PC-9 (cell line): Measurements from ENCODE around the gene ACCS. TPM values are rescaled to one million over a fixed set of nuclear protein-coding genes. Genes with fewer than 3 reads are reported as not detected.

ENCODE experiments used
- BruUV-seq: library from RNA; stranded (reverse); fragments of 400-500 nt; replicated peaks from 2 replicates; lab custom pipeline; 2021; lab: Mats Ljungman, UMichigan
- CTCF ChIA-PET: fragments of 300-600 bp; sonication (Branson Sonifier 250); formaldehyde crosslinking; loops from one replicate; lab custom pipeline; 2022; ENCODE audit warnings: antibody characterized with exemption; lab: Charles Lee
- POLR2A ChIA-PET: fragments of 300-600 bp; sonication (Branson Sonifier 250); formaldehyde crosslinking; loops from one replicate; lab custom pipeline; 2022; ENCODE audit warnings: antibody characterized with exemption; ENCODE audit not compliant: unreplicated experiment; lab: Charles Lee
- DNase-seq, 2 experiments: peaks; one replicate each; pipeline versions ENCODE4 v3.0.0 to v3.0.0-alpha.2; 2015 to 2022; ENCODE audit warnings: mixed read lengths in 1 of 2
- H2AFZ ChIP-seq: fragments of 200-600 bp; sonication (generic); 2 replicates; pipeline ENCODE4 v1.8.1; 2017; ENCODE audit warnings: antibody characterized with exemption
- H3F3A ChIP-seq: fragments of 200-600 bp; sonication (generic); 2 replicates; pipeline ENCODE4 v1.8.1; 2017; ENCODE audit warnings: antibody characterized with exemption, mild to moderate bottlenecking, low read depth; ENCODE audit not compliant: insufficient read depth
- H3K27ac ChIP-seq: fragments of 200-600 bp; sonication (generic); 2 replicates; pipeline ENCODE4 v1.6.1; 2016; ENCODE audit warnings: mixed run types
- H3K27me3 ChIP-seq: fragments of 200-600 bp; sonication (generic); 2 replicates; pipeline ENCODE4 v1.6.1; 2016; ENCODE audit warnings: low read depth, mixed run types; ENCODE audit not compliant: insufficient read depth
- H3K36me3 ChIP-seq: fragments of 200-600 bp; sonication (generic); 2 replicates; pipeline ENCODE4 v1.6.1; 2016; ENCODE audit warnings: low read depth, mixed run types
- H3K4me1 ChIP-seq: fragments of 200-600 bp; sonication (generic); replicated peaks from 2 replicates; pipeline ENCODE4 v1.6.1; 2016; ENCODE audit warnings: mixed run types; ENCODE audit not compliant: insufficient read depth
- H3K4me2 ChIP-seq: fragments of 200-600 bp; sonication (generic); 2 replicates; pipeline ENCODE4 v1.6.1; 2017; ENCODE audit warnings: mixed run types
- H3K4me3 ChIP-seq: fragments of 200-600 bp; sonication (generic); 2 replicates; pipeline ENCODE4 v1.6.1; 2016; ENCODE audit warnings: mixed run types
- H3K79me2 ChIP-seq: fragments of 200-600 bp; sonication (generic); 2 replicates; pipeline ENCODE4 v1.6.1; 2017; ENCODE audit warnings: low read depth, mixed run types
- H3K9me2 ChIP-seq: fragments of 200-600 bp; sonication (generic); 2 replicates; pipeline ENCODE4 v1.8.1; 2017; ENCODE audit warnings: mild to moderate bottlenecking; ENCODE audit not compliant: insufficient read depth
- H3K9me3 ChIP-seq: fragments of 200-600 bp; sonication (generic); 2 replicates; pipeline ENCODE4 v1.8.1; 2016; ENCODE audit warnings: low read depth; ENCODE audit not compliant: insufficient read depth
- H4K20me1 ChIP-seq: fragments of 200-600 bp; sonication (generic); 2 replicates; pipeline ENCODE4 v1.8.1; 2017; ENCODE audit not compliant: insufficient read depth
- CTCF ChIP-seq: fragments of 200-600 bp; sonication (generic); conservative IDR thresholded peaks from 2 replicates; pipeline ENCODE4 v1.6.1; 2017; ENCODE audit warnings: mixed run types, antibody characterized with exemption, mild to moderate bottlenecking, moderate library complexity
- EZH2 ChIP-seq: fragments of 200-600 bp; sonication (generic); IDR thresholded peaks from 2 replicates; pipeline ENCODE4 v1.8.0; 2017; ENCODE audit warnings: antibody characterized with exemption, low read depth
- intact Hi-C: fragments of 100-400 bp; cut with micrococcal nuclease; formaldehyde crosslinking; loops from one replicate; pipeline ENCODE4 v1.10.0; 2022; ENCODE audit not compliant: unreplicated experiment
- total RNA-seq: library from RNA; stranded (reverse); gene quantifications from 2 replicates; pipeline ENCODE4 v1.2.3, GENCODE V29; 2021

ACCS gene
- total RNA-seq, 1 experiment from 2014 or later: 44.6 TPM

- Histone ChIP-seq H3K4me3 (no peak overlapping the region), H3K9me2 (no peaks in the 10 kb centered on the region; the same call in 1 of the 2 replicates), H3F3A (no peaks in the 10 kb centered on the region), H3K4me1 (no peaks in the 10 kb centered on the region), H3K27ac (no peak overlapping the region), H3K4me2 (no peak overlapping the region), H4K20me1 (no peaks in the 10 kb centered on the region), H2AFZ (no peak overlapping the region), H3K79me2 (no peaks in the 10 kb centered on the region), H3K27me3 (peaks cover 21% of the 10 kb centered on the region), H3K36me3 (no peaks in the 10 kb centered on the region), H3K9me3 (no peaks in the 10 kb centered on the region)
- intact Hi-C loops: no loop called here
- TF ChIP-seq EZH2 (no peak), CTCF (0 out of 2 replicates have a peak, but pooled peaks have one; percentile 12)
- CTCF ChIA-PET: no interaction called here
- DNase-seq: no peak
- POLR2A ChIA-PET: no interaction called here
- BruUV-seq: no TSS peak
These were observed 41.1 kb upstream of the ACCS start for GRCh38 chr11:44024977-44025376.

GRCh38 chr11:44025727-44026126, 40.3 kb upstream of the ACCS start:
- Histone ChIP-seq H3K4me2 (no peak overlapping the region), H3F3A (no peaks in the 10 kb centered on the region), H3K36me3 (no peaks in the 10 kb centered on the region), H3K4me3 (no peak overlapping the region), H3K9me3 (no peaks in the 10 kb centered on the region), H3K4me1 (no peaks in the 10 kb centered on the region), H3K79me2 (no peaks in the 10 kb centered on the region), H3K27me3 (peaks cover 23% of the 10 kb centered on the region), H3K27ac (no peak overlapping the region), H4K20me1 (no peaks in the 10 kb centered on the region), H2AFZ (no peak overlapping the region), H3K9me2 (no peaks in the 10 kb centered on the region; the same call in 1 of the 2 replicates)
- ChIA-PET POLR2A (no interaction called here), CTCF (no interaction called here)
- intact Hi-C loops: no loop called here
- no peak for DNase-seq
- no TSS peak for BruUV-seq
- TF ChIP-seq EZH2 (no peak), CTCF (no peak)

GRCh38 chr11:44028401-44028800, 37.7 kb upstream of the ACCS start:
- H3K27ac ChIP-seq: no peak overlapping the region
- no peaks in the 10 kb centered on the region; the same call in 1 of the 2 replicates for H3K9me2 ChIP-seq
- no peaks in the 10 kb centered on the region for H3K36me3 ChIP-seq
- no peaks in the 10 kb centered on the region for H3K9me3 ChIP-seq
- no peaks in the 10 kb centered on the region for H4K20me1 ChIP-seq
- no peaks in the 10 kb centered on the region for H3F3A ChIP-seq
- H3K4me2 ChIP-seq: no peak overlapping the region
- no peaks in the 10 kb centered on the region for H3K4me1 ChIP-seq
- no peak overlapping the region for H2AFZ ChIP-seq
- no peak for TF ChIP-seq CTCF
- TF ChIP-seq EZH2: no peak
- no TSS peak for BruUV-seq
- H3K79me2 ChIP-seq: no peaks in the 10 kb centered on the region
- DNase-seq: no peak
- intact Hi-C loops: no loop called here
- no peak overlapping the region for H3K4me3 ChIP-seq
- ChIA-PET CTCF (no interaction called here), POLR2A (no interaction called here)
- peaks cover 34% of the 10 kb centered on the region for H3K27me3 ChIP-seq
